SU-DHL-6 (cell line): ENCODE results near the gene CLHC1.

Experiments
- EZH2phosphoT487 ChIP-seq: fragments of 200-600 bp; sonication (generic), shearing (Covaris generic); conservative IDR thresholded peaks from 2 replicates; pipeline ENCODE4 v1.6.1; 2018; ENCODE audit warnings: mild to moderate bottlenecking, antibody characterized with exemption, low read length, moderate library complexity, mixed read lengths
- TF ChIP-seq, protein P1 (sequence below): fragments of 200-600 bp; sonication (generic); IDR thresholded peaks from one replicate; pipeline ENCODE4 v1.5.1; 2017; ENCODE audit warnings: antibody characterized with exemption, mild to moderate bottlenecking, low read length, moderate library complexity; ENCODE audit not compliant: insufficient read depth, poor library complexity, severe bottlenecking

DNA sequence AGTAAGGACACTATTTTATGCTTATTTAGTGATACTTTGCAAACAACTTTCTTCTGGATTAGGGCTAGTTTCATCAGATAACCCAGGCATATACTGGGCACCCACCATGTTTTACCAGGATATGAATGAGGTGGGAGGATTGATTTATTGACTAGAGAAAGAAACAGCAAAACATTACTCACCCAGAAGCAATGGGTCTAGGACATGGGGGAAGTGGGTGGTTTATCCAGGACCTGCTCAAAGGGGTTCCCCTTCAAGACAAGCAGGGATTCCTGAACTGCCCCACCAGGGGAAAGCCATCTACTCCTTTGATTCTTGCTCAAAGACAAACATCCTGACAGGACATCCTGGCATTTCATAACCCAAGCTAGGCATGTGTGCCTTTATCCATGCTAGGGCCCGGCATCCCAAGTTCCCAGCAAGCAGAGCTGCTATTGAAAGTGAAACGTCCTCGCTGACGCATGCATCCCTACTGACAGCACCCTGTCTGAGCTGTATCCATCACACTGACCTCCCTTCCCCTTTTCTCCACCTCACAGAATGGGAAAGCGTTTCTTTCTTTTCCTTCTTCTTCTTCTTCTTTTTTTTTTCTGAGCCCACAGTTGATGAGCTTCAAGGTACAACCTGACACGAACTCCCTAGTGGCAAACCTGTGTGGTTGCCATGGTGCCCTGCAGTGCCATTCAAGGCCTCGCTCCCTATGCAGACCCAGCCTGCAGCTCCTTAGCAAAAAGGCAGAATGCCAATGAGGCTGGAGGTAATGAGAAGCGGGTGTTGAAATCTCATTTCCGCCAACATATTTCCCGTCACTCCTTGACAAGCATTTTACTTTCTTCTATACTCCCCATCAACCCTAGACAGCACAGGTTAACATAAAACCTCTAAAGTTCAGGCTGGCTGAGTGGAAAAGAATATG, 70.5 kb downstream of the CLHC1 start:
- TF ChIP-seq, protein P1, sequence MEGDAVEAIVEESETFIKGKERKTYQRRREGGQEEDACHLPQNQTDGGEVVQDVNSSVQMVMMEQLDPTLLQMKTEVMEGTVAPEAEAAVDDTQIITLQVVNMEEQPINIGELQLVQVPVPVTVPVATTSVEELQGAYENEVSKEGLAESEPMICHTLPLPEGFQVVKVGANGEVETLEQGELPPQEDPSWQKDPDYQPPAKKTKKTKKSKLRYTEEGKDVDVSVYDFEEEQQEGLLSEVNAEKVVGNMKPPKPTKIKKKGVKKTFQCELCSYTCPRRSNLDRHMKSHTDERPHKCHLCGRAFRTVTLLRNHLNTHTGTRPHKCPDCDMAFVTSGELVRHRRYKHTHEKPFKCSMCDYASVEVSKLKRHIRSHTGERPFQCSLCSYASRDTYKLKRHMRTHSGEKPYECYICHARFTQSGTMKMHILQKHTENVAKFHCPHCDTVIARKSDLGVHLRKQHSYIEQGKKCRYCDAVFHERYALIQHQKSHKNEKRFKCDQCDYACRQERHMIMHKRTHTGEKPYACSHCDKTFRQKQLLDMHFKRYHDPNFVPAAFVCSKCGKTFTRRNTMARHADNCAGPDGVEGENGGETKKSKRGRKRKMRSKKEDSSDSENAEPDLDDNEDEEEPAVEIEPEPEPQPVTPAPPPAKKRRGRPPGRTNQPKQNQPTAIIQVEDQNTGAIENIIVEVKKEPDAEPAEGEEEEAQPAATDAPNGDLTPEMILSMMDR, result no peak
- no peak for TF ChIP-seq EZH2phosphoT487
